ENCODE results near the gene ADAMTSL2.

The ADAMTSL2 gene

DNA sequence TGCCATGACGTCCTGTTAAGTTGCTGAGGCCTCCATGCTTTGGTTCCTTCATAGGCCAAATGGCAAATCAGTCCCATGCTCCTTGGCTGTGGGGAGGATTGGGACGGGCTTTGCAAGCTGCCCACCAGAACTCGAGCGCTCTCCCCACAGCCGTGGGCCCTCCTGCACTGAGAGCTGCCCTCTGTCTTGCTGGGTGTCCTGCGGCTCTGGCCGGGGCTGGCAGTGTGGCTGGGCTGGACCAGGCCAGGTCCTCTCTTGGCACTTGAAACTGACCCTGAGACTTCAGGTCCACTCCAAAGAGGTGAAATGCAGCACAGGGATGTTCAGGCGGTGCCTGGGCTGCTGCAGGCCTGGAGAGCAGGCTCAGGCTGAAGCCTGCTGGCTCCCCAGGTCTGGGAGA, 16.8 kb upstream of the ADAMTSL2 start:
- DNase-seq (ENCODE audit: low read depth in 3 of 3, low spot score in 1 of 3), result no peak

DNA sequence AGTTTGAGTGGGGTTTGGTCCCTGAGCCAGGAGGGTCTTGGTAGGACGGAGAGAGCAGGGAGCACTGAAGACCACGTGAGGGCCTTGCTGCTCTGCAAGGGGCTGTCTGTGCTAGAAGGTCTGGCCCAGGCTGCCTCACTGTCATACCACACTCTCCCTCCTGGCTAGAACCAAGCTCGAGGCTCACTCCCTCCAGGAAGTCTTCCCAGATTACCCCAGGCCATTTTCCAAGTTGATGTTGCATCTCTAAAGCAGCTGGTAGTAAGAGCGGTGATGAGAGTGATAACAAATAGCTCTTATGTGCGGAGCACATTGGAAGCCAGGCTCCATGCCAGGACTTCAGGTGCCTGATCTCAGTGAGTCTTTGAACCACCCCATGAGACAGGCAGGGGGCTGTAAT, 16.3 kb upstream of the ADAMTSL2 start:
- DNase-seq (ENCODE audit: low read depth in 3 of 3, low spot score in 1 of 3), result no peak

DNA sequence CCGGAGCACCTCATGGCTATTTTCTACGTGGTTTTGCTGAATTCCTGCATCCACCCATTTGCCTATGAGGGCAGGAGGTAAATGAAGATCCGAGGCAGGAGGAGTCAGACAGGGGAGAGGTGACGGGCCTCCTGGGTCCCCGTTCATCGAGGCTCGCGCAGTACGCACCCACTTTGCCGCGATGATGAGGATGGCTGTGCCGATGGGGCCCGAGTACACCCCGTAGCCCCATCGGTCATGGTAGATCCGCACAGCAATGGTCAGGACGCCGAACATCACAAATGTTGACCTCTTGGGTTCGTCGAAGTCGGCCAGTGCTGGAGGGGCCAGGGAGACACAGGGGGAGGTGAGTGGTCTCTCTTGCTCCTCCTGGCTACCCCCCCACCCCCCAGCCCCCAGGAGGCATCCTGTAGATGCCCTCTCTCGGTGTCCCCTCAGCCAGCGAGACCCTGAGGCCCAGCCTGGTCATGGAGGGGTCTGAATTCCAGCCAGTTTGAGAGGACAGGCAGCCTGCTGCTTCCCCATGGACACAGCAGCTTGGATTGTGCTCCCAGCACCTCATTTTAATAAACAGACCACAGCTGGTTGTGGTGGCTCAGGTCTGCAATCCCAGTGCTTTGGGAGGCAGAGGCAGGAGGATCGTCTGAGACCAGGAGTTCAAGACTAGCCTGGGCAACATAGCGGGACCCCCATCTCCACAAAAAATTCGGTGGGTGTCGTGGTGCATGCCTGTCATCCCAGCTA, 15.6 kb upstream of the ADAMTSL2 start:
- no peak for DNase-seq (ENCODE audit: low read depth in 3 of 3, low spot score in 1 of 3)

DNA sequence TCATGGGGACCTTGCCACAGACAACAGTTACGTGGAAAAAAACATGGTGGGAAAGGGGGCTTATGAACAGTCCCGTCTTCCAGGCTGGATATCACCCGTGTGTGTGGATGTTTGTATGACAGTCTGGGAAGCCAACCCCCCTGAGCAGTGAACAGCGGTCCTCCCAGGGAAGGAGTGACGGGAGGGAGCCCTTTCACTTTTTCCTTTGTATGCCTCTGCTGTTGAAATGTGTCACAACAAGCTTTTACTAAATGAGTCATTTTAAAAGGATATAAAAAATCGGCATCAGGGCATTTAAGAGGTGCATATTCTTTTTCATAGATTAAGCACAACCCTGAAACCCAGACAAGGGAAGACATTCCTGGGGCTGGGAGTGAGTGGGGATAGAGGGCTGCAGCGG, 14.8 kb upstream of the ADAMTSL2 start:
- no peak for DNase-seq (ENCODE audit: low read depth in 3 of 3, low spot score in 1 of 3)

DNA sequence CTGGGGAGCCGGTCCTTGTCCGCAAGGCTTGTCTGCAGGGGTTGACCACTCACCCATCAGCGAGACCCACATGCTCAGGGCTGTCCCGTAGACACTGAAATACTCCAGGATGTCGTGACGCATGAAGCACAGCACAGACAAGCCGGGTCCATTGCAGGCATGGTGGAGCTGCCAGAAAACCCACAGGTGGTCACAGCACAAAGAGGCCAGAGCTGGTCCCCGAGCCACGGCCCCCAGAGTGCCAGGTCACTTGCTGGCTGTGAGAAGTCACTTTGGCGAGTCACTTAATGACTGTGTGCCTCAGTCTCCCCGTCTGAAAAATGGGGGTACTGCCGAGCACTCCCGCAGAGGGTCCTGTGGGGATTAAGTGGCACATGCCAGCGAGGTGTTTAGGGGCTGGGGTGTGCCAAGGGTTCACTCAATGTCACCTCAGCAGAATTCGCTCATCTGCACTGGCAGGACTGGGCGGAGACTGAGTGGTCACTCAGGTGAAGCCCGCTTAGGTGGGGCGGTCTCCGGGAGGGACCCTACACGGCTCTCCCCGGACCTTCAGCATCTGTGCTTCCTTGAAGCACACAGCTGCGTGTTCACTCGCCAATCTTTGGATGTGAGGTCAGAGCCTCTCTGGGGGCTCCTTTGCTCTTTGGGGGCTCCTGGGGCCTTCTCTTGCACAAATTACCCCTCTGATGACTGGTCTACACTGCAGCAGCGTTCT, 14.2 kb upstream of the ADAMTSL2 start:
- no peak for DNase-seq (ENCODE audit: low read depth in 3 of 3, low spot score in 1 of 3)

DNA sequence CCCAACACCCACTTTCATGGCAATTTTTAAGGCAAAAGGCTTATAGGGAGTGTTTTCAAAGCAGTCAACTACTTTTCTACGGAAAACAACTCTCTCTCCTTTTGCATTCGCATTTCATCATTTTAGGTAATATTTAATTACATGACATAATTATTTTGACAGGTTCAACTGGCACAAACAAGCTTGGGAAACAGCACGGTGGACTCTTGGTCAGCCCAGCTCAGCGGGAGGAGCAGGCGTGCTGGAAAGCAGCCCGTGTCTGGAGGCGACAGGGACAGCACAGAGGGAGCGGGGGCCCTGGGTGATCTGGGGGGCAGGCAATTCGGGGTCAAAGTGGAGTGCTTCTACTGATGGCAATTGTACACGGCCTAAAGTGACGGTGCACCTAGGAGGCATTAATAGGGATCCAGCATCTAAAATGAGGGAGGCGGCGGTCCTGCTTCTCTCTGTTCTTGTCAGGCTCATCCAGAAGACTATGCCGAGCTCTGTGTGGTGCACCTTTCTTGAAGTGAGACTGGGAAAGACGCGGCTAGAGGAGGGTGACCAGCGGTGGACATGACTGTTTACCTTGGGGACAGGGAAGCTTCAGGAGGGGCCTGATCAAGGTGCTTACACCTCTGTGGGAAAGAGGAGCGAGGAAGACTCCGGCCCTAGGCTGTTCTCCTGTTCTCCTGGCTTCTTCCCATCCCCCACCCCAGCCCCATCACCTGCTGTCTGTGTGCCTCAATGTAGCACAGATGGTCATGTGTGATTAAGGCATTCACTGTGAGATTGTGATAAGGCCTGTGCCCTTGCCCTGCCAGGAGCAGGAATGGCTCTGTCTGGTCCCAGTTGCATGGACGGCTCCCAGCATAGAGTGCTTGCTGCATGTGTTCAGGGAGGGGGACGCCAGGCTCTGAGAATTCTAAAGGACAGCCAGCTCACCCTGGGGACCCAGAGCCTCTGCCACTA, 13.1 kb upstream of the ADAMTSL2 start:
- DNase-seq (ENCODE audit: low read depth in 3 of 3, low spot score in 1 of 3), result no peak

DNA sequence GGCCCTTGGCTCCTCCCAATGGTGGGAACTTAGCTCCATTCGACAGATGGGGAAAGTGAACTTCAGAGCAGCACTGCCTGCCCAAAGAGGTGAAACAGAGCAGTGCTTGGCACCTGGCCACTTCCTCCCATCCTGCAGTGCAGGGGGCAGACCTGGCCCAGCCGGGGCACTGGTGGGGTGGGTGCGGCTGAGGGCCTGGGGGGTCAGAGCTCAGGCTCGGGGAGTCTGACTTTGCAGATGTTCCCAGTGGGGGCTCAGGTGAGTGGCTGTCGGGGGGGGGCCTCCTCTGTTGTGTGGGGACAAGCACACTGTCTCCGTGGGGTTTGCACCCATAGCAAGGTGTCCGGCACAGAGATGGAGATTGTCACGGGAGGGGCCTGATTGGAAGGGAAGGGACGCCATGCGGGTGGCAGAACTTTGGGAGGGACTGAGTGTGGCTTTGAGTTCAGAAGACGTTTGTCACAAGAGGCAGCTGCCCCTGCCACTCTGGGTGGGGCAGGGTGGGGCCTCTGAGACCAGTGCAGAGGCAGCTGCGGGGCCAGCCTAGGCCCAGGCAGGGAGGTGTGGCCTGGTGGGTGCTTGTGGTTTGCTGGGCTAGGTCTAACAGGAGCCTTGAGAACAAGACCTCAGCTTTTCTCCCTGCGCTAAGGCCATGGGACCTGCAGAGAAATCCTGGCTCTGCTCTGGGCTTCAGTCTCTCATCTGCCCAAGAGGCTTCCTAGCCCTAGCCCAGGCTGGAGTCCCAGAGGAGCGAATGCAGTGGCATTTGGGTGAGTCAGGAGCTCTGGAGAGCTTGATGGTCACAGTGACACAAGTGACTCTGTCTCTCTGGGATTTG, 12.2 kb upstream of the ADAMTSL2 start:
- no peak for DNase-seq (ENCODE audit: low read depth in 3 of 3, low spot score in 1 of 3)

DNA sequence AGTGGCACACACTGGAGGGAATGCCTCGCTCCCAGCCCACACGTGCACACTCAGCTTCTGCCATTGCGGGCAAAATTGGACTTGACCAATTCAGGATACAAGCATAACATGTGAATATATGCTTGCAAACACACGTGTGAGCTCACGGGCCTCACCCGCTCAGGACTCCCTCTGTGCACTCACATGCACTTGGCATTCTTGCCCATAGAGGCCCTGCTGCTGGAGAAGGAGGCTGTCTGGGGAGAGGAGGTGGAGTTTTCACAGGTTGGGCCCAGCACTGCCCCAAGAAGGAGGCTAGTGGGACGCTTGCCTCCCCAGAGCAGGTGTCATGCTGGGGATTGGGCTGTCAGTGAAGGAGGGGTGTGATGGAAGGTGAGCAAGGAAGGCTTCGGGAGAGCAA, 11.4 kb upstream of the ADAMTSL2 start:
- no peak for DNase-seq (ENCODE audit: low read depth in 3 of 3, low spot score in 1 of 3)

DNA sequence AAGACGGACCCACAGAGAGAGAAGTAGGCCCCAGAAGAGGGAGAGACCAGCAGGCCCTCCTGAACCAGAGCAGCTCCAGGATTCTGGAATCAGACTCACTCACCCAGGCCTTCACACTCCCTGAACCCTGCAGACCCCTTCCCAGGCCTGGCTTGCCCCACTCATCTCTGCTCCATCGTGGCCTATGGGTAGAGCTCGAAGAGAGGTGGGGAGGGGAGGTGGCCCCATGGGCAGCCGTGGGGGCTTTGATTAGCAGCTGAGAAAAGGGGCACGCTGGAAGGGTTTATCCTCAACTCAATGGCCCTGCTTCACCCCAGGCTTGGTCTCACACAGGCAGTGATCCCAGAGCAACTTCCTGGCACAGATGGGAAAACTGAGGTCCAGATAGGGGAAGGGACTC, 10.4 kb upstream of the ADAMTSL2 start:
- DNase-seq (ENCODE audit: low read depth in 3 of 3, low spot score in 1 of 3), result no peak

DNA sequence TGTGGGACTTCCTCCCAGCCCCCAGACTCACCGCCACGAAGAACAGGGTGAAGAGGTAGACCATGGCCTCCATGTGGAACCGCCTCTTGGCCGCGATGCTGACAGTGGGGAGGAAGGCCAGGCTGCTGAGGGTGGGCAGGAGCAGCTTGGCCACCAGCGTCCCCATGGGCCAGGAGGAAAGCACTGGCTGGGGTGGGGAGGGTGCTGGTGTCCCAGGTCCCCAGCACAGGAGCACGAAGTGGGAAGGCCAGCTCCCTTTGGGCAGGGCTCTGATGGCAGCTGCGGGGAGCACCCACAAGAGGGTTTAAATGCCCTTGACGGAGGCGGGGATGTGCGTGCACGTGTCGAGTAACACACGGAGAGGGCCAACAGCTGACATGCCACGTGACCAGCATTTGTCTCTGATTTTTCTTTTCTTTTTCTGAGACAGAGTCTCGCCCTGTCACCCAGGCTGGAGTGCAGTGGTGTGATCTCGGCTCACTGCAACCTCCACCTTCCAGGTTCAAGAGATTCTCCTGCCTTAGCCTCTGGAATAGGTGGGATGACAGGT, 9.8 kb upstream of the ADAMTSL2 start, which contains the start of gene MYMK:
Gene MYMK (minus strand): TSS at position 281 of the 550 bp plus-strand sequence. CDS start 115 bp downstream, at position 166.
- DNase-seq (ENCODE audit: low read depth in 3 of 3, low spot score in 1 of 3), result no peak

DNA sequence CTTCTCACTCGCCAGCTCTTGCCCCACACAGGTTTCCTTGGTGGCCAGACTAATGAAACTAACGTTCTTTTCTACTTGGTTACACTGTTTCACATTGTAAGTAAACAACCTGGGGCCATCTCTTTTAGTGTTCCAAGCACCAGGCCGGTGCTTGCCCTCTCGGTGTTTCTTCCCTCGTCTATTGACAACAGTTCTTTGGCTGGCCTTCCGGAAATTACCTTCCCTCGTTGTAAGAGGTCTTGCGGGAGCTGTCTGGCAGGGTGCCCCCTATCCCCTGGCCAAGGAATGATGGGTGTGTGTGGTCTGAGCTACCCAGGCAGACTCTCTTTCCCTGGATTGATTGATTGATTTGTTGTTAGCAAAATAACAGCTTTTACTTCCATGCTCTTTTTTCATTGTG, 8.8 kb upstream of the ADAMTSL2 start:
- no peak for DNase-seq (ENCODE audit: low read depth in 3 of 3, low spot score in 1 of 3)

DNA sequence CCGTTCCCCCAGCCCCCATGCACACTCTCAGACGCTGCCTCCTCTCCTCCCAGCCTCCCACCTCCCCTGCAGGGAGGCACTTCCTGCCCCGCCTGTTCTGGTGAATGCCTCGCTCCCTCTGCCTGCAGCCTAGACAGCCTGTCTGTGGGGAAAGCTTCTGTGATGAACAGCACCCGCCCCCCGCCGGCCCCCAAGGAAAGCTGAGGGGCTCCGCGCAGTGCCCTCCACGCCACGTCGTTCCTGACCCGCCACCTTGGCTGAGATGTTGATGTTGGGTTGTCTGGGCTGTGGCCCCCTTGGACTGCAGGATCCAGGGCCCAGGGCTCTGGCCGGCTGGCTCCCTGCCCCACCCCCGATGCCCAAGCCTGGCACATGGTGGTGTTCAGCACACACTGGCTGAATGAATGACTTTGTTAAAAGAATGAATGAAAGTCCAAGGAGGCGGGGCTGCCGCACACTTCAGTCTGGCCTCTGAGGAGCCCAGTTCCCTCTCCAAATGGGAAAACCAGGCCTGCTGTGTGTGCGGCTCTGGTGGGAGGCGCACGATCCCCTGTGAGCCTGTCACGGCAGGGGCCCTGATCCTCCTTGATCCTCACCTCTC, 7.7 kb upstream of the ADAMTSL2 start:
- DNase-seq (ENCODE audit: low read depth in 3 of 3, low spot score in 1 of 3), result no peak

DNA sequence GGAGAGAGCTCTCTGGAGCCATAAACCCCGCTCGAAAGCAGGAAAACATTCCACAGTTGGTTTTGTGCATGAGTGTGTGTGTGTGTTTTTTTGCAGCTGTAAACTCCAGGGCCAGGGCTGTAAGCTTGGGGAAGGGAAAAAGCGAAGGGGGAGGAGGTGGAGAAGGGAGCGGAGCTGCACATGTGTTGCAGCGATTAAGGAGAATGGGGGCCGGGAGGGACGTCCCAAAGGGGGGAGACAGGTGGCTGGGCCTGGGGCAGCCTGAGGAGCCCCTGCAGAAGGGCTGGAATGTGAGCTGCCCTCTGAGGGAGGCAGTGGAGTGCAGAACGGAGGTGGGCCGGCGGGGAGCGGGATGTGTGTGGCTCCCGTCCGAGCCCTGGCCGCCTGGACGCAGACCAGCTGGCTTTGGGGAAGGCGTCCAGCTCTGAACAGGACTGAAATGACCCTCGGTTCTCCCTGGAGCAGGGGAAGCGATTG, 7.0 kb upstream of the ADAMTSL2 start:
- no peak for DNase-seq (ENCODE audit: low read depth in 3 of 3, low spot score in 1 of 3)

DNA sequence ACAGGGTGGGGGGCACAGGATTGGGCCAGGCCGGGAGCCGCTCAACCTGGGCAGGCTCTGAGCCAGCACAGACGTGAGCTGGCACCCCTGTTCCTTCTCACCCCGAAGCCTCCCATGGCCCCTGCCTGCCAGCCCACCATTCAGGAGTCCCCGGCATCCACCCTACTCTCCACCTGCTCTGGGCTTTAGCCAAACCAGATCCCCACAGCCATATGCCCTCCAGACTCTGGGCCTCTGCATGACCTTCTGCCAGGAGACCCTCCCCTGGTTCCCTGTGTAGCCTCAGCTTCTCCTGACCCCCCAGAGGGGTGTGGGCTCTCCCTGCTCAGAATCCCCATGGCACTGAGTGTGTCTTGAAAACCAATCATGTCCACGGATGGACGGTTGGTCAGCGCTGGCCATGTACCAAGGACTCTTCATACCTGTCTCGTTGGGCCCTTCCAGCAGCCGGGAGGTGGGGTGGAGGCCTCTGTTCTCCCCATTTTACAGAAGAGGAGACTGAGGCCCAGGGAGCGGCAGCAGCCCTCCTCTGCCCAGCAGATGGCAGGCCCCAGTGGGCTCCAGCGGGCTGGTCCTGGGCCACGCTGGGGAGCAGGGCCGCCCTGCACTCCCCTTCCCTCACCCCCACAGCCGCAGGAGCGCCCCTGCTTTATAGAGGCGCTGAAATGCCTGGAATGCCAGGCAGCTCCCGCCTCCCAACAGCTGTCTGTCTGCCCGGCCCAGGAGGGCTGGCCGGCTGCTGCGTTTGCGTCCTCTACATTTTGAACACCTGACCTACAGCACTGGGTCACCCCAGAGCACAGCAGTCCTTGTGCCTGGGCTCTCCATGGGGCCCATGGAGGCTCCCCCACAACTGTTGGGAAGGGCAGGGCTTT, 6.3 kb upstream of the ADAMTSL2 start:
- no peak for DNase-seq (ENCODE audit: low read depth in 3 of 3, low spot score in 1 of 3)

DNA sequence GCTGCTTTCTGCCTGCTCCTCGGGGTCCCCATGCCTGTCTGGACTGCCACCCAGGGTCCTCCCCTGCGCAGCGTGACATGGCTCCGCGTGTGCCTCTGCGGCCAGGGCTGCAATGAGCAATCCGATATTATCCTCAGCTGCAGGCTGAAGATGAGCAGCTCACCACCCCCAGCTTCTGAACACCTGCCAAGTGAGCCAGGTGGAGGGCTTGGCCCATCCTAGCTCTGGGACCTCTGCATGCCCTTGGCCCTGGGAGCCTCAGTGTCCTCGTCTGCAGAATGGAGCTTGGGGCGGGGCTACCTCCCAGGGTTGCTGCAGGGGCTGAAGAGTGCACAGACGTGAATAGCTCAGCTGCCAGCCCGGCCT, 5.6 kb upstream of the ADAMTSL2 start:
- DNase-seq (ENCODE audit: low read depth in 3 of 3, low spot score in 1 of 3), result no peak

DNA sequence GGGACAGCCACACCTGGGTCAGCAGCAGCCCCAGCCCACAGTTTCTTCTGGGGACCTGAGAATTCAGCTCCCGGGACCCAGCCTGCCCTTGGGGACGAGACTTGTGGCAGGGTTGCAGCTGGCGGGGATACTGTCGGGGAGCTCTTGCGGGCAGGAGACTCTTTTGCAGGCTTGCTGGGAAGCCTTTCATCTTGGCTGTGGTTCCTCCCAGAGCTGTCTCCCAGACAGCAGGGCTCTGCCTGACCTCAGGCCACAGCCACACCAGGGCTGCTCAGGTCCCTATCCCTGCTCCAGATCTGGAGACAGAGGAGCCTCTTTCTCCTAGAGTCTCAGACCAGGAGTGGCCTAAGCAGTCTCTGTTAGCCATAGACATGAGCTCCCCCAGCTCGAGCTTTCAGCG, 5.0 kb upstream of the ADAMTSL2 start:
- no peak for DNase-seq (ENCODE audit: low read depth in 3 of 3, low spot score in 1 of 3)

DNA sequence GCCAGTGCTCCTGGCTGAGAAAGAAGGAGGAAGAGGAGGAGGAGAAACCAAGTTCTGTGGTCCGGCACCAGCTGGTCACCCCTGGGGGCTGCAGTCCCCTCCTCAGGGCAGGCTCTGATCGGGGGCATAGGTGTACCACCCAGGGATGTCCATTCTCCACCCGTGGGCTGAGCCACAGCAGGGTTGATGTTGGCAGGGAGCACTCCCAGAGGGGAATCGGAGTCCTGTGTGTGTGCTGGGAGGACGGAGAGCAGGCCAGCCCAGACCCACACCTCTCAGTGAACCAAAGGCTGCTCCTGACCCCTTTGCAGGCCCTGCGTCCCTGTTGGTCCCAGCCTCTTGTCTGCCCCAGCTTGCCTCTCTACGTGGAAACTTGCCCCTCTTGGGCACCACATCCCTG, 4.6 kb upstream of the ADAMTSL2 start:
- DNase-seq (ENCODE audit: low read depth in 3 of 3, low spot score in 1 of 3), result no peak

DNA sequence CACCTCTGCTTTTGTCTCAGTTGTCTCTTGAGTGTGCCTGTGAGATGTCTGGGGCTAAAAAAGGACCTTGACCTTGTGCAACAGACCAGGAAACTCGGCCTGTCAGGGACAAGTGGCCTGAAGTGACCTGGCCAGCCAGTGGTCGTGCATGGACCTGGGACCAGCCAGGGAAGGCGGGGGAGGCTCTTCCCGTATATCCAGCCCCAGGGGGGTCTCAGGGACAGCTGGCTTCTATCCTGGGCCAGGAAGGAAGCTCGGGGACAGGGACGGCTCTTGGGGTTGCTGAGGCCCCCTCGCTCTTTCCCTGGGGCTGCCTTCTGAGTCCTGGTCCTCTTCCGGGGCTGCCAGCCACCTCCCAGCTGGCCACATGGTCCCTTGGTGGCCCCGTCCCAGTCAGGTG, 3.2 kb upstream of the ADAMTSL2 start:
- no peak for DNase-seq (ENCODE audit: low read depth in 3 of 3, low spot score in 1 of 3)
